HepG2 (cell line): ENCODE data around the gene C1GALT1. TPM values are rescaled to one million over a fixed set of nuclear protein-coding genes. Genes with fewer than 3 reads are reported as not detected.
A peak's percentile ranks its signal among the peaks of the same experiment; 100 is the strongest.

Experiments used
- CEBPG ChIP-seq: IDR thresholded peaks from 2 replicates; pipeline ENCODE4 v1.6.1; 2016
- EED ChIP-seq: sonication (generic); formaldehyde crosslinking; IDR thresholded peaks from 2 replicates; pipeline ENCODE4 v1.5.0; 2020; ENCODE audit warnings: mild to moderate bottlenecking, missing genetic modification reagents
- KDM2A ChIP-seq: sonication (generic); formaldehyde crosslinking; IDR thresholded peaks from 2 replicates; pipeline ENCODE4 v1.4.0; 2020; ENCODE audit warnings: low read depth, missing genetic modification reagents, borderline replicate concordance
- MIXL1 ChIP-seq: IDR thresholded peaks from 2 replicates; pipeline ENCODE4 v1.6.1; 2016
- REXO4 ChIP-seq: sonication (generic); formaldehyde crosslinking; IDR thresholded peaks from 2 replicates; pipeline ENCODE4 v1.8.0; 2022; ENCODE audit warnings: missing genetic modification reagents, mild to moderate bottlenecking, borderline replicate concordance
- SP4 ChIP-seq: sonication (generic); formaldehyde crosslinking; IDR thresholded peaks from 2 replicates; pipeline ENCODE4 v1.8.1; 2023; ENCODE audit warnings: mild to moderate bottlenecking, missing genetic modification reagents
- SSRP1 ChIP-seq: IDR thresholded peaks from 2 replicates; pipeline ENCODE4 v1.6.1; 2016; ENCODE audit warnings: control low read depth
- TAF1 ChIP-seq: sonication (generic); formaldehyde crosslinking; IDR thresholded peaks from 2 replicates; pipeline ENCODE4 v1.4.0; 2020; ENCODE audit warnings: missing genetic modification reagents
- ZBTB3 ChIP-seq: sonication (generic); formaldehyde crosslinking; IDR thresholded peaks from 2 replicates; pipeline ENCODE4 v1.4.0; 2020; ENCODE audit warnings: low read depth, mild to moderate bottlenecking, moderate library complexity, missing genetic modification reagents, borderline replicate concordance
- ZBTB7A ChIP-seq: sonication (generic); formaldehyde crosslinking; IDR thresholded peaks from 2 replicates; pipeline ENCODE4 v1.8.0; 2022; ENCODE audit warnings: mild to moderate bottlenecking, missing genetic modification reagents
- ZNF160 ChIP-seq: sonication (generic); formaldehyde crosslinking; IDR thresholded peaks from 2 replicates; pipeline ENCODE4 v1.8.0; 2022; ENCODE audit warnings: mild to moderate bottlenecking, inconsistent platforms, missing genetic modification reagents
- ZNF24 ChIP-seq: fragments of 450-650 bp; IDR thresholded peaks from 2 replicates; pipeline ENCODE4 v1.6.1; 2017; ENCODE audit warnings: antibody characterized with exemption, mild to moderate bottlenecking
- ZNF335 ChIP-seq: sonication (generic); formaldehyde crosslinking; IDR thresholded peaks from 2 replicates; pipeline ENCODE4 v1.4.0; 2020; ENCODE audit warnings: missing genetic modification reagents
- ZNF556 ChIP-seq: sonication (generic); formaldehyde crosslinking; IDR thresholded peaks from 2 replicates; pipeline ENCODE4 v1.4.0; 2020; ENCODE audit warnings: mild to moderate bottlenecking, missing genetic modification reagents, borderline replicate concordance
- ZNF558 ChIP-seq: sonication (generic); formaldehyde crosslinking; IDR thresholded peaks from 2 replicates; pipeline ENCODE4 v1.9.0; 2022; ENCODE audit warnings: mild to moderate bottlenecking, missing genetic modification reagents, borderline replicate concordance
- ZNF615 ChIP-seq: sonication (generic); formaldehyde crosslinking; IDR thresholded peaks from 2 replicates; pipeline ENCODE4 v1.5.0; 2020; ENCODE audit warnings: mild to moderate bottlenecking, missing genetic modification reagents, borderline replicate concordance
- ZNF678 ChIP-seq: sonication (generic); formaldehyde crosslinking; IDR thresholded peaks from 2 replicates; pipeline ENCODE4 v1.4.0; 2020; ENCODE audit warnings: mild to moderate bottlenecking, missing genetic modification reagents
- polyA plus RNA-seq, 8 experiments: library from polyadenylated mRNA; depleted of rRNA in 3 of 8; stranded (reverse) in 7 of 8; unstranded in 1 of 8; fragments of >200 nt; fragmentation: Illumina TruSeq in 4 of 8; extraction: Trizol in 4 of 8; gene quantifications; 2 replicates each; pipeline versions ENCODE4 v1.2.1 to v1.2.3, GENCODE V29; 2011 to 2016; ENCODE audit warnings: low read depth in 4 of 8, missing spikeins in 1 of 8, mixed read lengths in 1 of 8; ENCODE audit not compliant: insufficient read depth in 1 of 8
- total RNA-seq, 5 experiments: library from RNA; depleted of rRNA; stranded (reverse); fragments of >200 nt; fragmentation: Illumina TruSeq; extraction: Trizol; gene quantifications; 2 replicates each; pipeline ENCODE4 v1.2.3, GENCODE V29; 2016; ENCODE audit warnings: low read depth in 1 of 5
- TF ChIP-seq, protein P1 (sequence below): sonication (generic); formaldehyde crosslinking; IDR thresholded peaks from 2 replicates; pipeline ENCODE4 v1.4.0; 2020; ENCODE audit warnings: mild to moderate bottlenecking, missing genetic modification reagents
- TF ChIP-seq, protein P2 (sequence below): sonication (generic); formaldehyde crosslinking; IDR thresholded peaks from 2 replicates; pipeline ENCODE4 v1.9.0; 2022; ENCODE audit warnings: missing genetic modification reagents, mild to moderate bottlenecking, borderline replicate concordance
- TF ChIP-seq, protein P3 (sequence below): sonication (generic); formaldehyde crosslinking; IDR thresholded peaks from 2 replicates; pipeline ENCODE4 v1.5.0; 2020; ENCODE audit warnings: mild to moderate bottlenecking, missing genetic modification reagents
- TF ChIP-seq, protein P4 (sequence below): sonication (generic); formaldehyde crosslinking; IDR thresholded peaks from 2 replicates; pipeline ENCODE4 v1.4.0; 2020; ENCODE audit warnings: missing genetic modification reagents, mild to moderate bottlenecking, borderline replicate concordance
- TF ChIP-seq, protein P5 (sequence below): IDR thresholded peaks from 2 replicates; pipeline ENCODE4 v1.6.1; 2016; ENCODE audit warnings: low read depth, borderline replicate concordance

Gene C1GALT1
- total and polyA plus RNA-seq, 2 of the 13 experiments (the other 11 are each of a cell fraction or from before 2014, with no cell fraction given): 57.1 to 65.9 TPM

DNA sequence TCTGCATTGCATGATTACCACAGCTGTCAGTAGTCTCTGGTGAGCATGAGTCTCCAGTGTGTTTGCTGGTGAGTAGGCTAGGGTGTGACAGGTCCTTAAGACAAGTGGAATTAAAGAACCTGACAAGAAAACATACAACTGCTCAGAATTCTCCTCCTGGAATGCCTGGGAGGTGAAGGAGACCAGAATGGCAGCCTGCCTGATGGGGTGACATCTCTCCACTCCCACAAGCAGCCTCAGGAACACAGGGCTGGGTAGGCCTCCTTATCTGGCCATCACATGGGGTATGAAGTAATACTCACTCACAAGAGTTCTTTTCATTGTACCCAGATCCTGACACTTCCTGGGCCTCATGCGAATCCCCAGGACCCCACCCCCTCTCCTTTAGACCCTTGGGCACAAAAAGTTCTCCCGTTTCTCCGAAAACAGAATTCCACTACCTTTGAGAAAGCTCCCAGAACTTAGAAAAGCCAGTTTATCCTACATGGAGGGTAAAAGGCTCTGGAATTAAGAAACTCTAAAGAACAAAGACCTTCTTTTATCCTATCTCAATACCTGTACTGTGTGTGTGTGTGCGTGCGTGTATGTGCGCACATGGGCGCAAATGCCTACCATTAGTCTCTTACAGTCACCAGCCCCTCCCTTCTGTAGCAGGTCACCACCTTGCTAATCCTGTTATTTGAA is 33.4 kb upstream of the C1GALT1 start (continued):
- TF ChIP-seq, protein P1, sequence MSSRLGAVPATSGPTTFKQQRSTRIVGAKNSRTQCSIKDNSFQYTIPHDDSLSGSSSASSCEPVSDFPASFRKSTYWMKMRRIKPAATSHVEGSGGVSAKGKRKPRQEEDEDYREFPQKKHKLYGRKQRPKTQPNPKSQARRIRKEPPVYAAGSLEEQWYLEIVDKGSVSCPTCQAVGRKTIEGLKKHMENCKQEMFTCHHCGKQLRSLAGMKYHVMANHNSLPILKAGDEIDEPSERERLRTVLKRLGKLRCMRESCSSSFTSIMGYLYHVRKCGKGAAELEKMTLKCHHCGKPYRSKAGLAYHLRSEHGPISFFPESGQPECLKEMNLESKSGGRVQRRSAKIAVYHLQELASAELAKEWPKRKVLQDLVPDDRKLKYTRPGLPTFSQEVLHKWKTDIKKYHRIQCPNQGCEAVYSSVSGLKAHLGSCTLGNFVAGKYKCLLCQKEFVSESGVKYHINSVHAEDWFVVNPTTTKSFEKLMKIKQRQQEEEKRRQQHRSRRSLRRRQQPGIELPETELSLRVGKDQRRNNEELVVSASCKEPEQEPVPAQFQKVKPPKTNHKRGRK: no peak
- TF ChIP-seq ZBTB3 (CRISPR knock-in tag): no peak
- no peak for TF ChIP-seq REXO4 (CRISPR knock-in tag)
- TF ChIP-seq EED (CRISPR knock-in tag): no peak
- TF ChIP-seq ZNF678: no peak
- TF ChIP-seq TAF1: peak; percentile 31; the same call in 1 of the 2 replicates
- no peak for TF ChIP-seq ZNF24
- TF ChIP-seq CEBPG (CRISPR knock-in tag): peak; percentile 83
- TF ChIP-seq, protein P2, sequence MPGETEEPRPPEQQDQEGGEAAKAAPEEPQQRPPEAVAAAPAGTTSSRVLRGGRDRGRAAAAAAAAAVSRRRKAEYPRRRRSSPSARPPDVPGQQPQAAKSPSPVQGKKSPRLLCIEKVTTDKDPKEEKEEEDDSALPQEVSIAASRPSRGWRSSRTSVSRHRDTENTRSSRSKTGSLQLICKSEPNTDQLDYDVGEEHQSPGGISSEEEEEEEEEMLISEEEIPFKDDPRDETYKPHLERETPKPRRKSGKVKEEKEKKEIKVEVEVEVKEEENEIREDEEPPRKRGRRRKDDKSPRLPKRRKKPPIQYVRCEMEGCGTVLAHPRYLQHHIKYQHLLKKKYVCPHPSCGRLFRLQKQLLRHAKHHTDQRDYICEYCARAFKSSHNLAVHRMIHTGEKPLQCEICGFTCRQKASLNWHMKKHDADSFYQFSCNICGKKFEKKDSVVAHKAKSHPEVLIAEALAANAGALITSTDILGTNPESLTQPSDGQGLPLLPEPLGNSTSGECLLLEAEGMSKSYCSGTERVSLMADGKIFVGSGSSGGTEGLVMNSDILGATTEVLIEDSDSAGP: no peak
- no peak for TF ChIP-seq ZNF615 (CRISPR knock-in tag)
- TF ChIP-seq MIXL1 (CRISPR knock-in tag): no peak
- TF ChIP-seq, protein P3, sequence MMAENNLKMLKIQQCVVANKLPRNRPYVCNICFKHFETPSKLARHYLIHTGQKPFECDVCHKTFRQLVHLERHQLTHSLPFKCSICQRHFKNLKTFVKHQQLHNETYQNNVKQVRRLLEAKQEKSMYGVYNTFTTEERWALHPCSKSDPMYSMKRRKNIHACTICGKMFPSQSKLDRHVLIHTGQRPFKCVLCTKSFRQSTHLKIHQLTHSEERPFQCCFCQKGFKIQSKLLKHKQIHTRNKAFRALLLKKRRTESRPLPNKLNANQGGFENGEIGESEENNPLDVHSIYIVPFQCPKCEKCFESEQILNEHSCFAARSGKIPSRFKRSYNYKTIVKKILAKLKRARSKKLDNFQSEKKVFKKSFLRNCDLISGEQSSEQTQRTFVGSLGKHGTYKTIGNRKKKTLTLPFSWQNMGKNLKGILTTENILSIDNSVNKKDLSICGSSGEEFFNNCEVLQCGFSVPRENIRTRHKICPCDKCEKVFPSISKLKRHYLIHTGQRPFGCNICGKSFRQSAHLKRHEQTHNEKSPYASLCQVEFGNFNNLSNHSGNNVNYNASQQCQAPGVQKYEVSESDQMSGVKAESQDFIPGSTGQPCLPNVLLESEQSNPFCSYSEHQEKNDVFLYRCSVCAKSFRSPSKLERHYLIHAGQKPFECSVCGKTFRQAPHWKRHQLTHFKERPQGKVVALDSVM (CRISPR knock-in tag): no peak
- 0 out of 2 replicates have a peak, but pooled peaks have one; percentile 16 for TF ChIP-seq KDM2A (CRISPR knock-in tag)
- TF ChIP-seq SP4 (CRISPR knock-in tag): 0 out of 2 replicates have a peak, but pooled peaks have one; percentile 45
- TF ChIP-seq ZBTB7A (CRISPR knock-in tag): no peak
- TF ChIP-seq ZNF558 (CRISPR knock-in tag): no peak
- TF ChIP-seq ZNF556 (CRISPR knock-in tag): no peak
- TF ChIP-seq ZNF160 (CRISPR knock-in tag): no peak
- no peak for TF ChIP-seq SSRP1 (CRISPR knock-in tag)
- TF ChIP-seq, protein P4, sequence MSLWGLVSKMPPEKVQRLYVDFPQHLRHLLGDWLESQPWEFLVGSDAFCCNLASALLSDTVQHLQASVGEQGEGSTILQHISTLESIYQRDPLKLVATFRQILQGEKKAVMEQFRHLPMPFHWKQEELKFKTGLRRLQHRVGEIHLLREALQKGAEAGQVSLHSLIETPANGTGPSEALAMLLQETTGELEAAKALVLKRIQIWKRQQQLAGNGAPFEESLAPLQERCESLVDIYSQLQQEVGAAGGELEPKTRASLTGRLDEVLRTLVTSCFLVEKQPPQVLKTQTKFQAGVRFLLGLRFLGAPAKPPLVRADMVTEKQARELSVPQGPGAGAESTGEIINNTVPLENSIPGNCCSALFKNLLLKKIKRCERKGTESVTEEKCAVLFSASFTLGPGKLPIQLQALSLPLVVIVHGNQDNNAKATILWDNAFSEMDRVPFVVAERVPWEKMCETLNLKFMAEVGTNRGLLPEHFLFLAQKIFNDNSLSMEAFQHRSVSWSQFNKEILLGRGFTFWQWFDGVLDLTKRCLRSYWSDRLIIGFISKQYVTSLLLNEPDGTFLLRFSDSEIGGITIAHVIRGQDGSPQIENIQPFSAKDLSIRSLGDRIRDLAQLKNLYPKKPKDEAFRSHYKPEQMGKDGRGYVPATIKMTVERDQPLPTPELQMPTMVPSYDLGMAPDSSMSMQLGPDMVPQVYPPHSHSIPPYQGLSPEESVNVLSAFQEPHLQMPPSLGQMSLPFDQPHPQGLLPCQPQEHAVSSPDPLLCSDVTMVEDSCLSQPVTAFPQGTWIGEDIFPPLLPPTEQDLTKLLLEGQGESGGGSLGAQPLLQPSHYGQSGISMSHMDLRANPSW (CRISPR knock-in tag): no peak
- TF ChIP-seq, protein P5, sequence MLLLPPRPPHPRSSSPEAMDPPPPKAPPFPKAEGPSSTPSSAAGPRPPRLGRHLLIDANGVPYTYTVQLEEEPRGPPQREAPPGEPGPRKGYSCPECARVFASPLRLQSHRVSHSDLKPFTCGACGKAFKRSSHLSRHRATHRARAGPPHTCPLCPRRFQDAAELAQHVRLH: no peak
- TF ChIP-seq ZNF335: no peak
